WI38 (cell line): ENCODE results near the gene HIGD2A.

ENCODE experiments used
- H3K4me3 ChIP-seq: 2 replicates; pipeline ENCODE4 v1.5.1; 2011; ENCODE audit warnings: low read depth, mild to moderate bottlenecking, control low read depth, low read length
- CTCF ChIP-seq: IDR thresholded peaks from 2 replicates; pipeline ENCODE4 v1.5.1; 2012; ENCODE audit warnings: low read depth, mild to moderate bottlenecking, control low read depth, low read length

Gene HIGD2A

GRCh38 chr5:176388444-176389134, at the start of gene HIGD2A, which contains the start of gene NOP16:
Gene HIGD2A, plus strand, starts transcription at chr5:176388751. Its CDS starts 69 bp downstream, at chr5:176388820.
Gene NOP16, minus strand, starts transcription at chr5:176388598. Its CDS starts 59 bp downstream, at chr5:176388539.
- peak within 1 kb of the TSS; percentile 84 for H3K4me3 ChIP-seq
- TF ChIP-seq CTCF, result no peak

- TF ChIP-seq CTCF, result no peak
- H3K4me3 ChIP-seq, result no peak overlapping the region
Observed at GRCh38 chr5:176339304-176339703, 49.2 kb upstream of the HIGD2A start.

GRCh38 chr5:176341325-176342157, 47.0 kb upstream of the HIGD2A start:
- no peak for TF ChIP-seq CTCF
- H3K4me3 ChIP-seq, result no peak overlapping the region

- no peak for TF ChIP-seq CTCF
- H3K4me3 ChIP-seq, result no peak overlapping the region
Observed at GRCh38 chr5:176342158-176342483, 46.4 kb upstream of the HIGD2A start.

GRCh38 chr5:176342766-176343458, 45.6 kb upstream of the HIGD2A start:
- no peak overlapping the region for H3K4me3 ChIP-seq
- no peak for TF ChIP-seq CTCF

- H3K4me3 ChIP-seq, result no peak overlapping the region
- no peak for TF ChIP-seq CTCF
Observed at GRCh38 chr5:176350416-176350815, 38.1 kb upstream of the HIGD2A start.
